SW480 (cell line): ENCODE results near the gene PCDH9.

Experiments used
- DNase-seq: peaks from one replicate; pipeline ENCODE4 v3.0.0-alpha.2; 2016; ENCODE audit warnings: low spot score

PCDH9 gene

GRCh38 chr13:67229481-67230403, at the start of gene PCDH9:
Gene PCDH9 (minus strand): TSS chr13:67230336. CDS start chr13:67228440, 1,896 bp downstream.
- DNase-seq, result no peak

GRCh38 chr13:67278235-67278634, 48.1 kb upstream of the PCDH9 start:
- no peak for DNase-seq

GRCh38 chr13:67277581-67277980, 47.4 kb upstream of the PCDH9 start:
- DNase-seq, result no peak

GRCh38 chr13:67275351-67275960, 45.3 kb upstream of the PCDH9 start:
- no peak for DNase-seq

- no peak for DNase-seq
These were observed 42.9 kb upstream of the PCDH9 start for GRCh38 chr13:67273001-67273400.

GRCh38 chr13:67267136-67267535, 37.0 kb upstream of the PCDH9 start:
- DNase-seq, result no peak

GRCh38 chr13:67259208-67259607, 29.1 kb upstream of the PCDH9 start:
- DNase-seq, result no peak

- no peak for DNase-seq
These were observed 28.3 kb upstream of the PCDH9 start for GRCh38 chr13:67258482-67258881.

- no peak for DNase-seq
These were observed 8.7 kb upstream of the PCDH9 start for GRCh38 chr13:67238861-67239260.

- peak; percentile 13 for DNase-seq
These were observed 8.2 kb upstream of the PCDH9 start for GRCh38 chr13:67238277-67238859.

- DNase-seq, result no peak
These were observed 5.1 kb upstream of the PCDH9 start for GRCh38 chr13:67235265-67235664.

GRCh38 chr13:67232384-67232783, 2.2 kb upstream of the PCDH9 start:
- no peak for DNase-seq

GRCh38 chr13:67231289-67232000, 1.3 kb upstream of the PCDH9 start:
- DNase-seq, result no peak

GRCh38 chr13:67230404-67231288, 510 bp upstream of the PCDH9 start:
- peak; percentile 69 for DNase-seq

GRCh38 chr13:67228916-67229315, 1.2 kb downstream of the PCDH9 start:
- DNase-seq, result no peak

GRCh38 chr13:67228031-67228430, 2.1 kb downstream of the PCDH9 start:
- DNase-seq, result no peak

- DNase-seq, result no peak
These were observed 2.8 kb downstream of the PCDH9 start for GRCh38 chr13:67227131-67227983.

- DNase-seq, result no peak
These were observed 3.4 kb downstream of the PCDH9 start for GRCh38 chr13:67226696-67227095.

- DNase-seq, result no peak
These were observed 4.6 kb downstream of the PCDH9 start for GRCh38 chr13:67225252-67226159.
